Measurements from ENCODE around the gene TSC1. TPM values are rescaled to one million over a fixed set of nuclear protein-coding genes. Genes with fewer than 3 reads are reported as not detected.
"Not testable (repeated sequence)": the region's sequence is repeated elsewhere in the genome, so short reads cannot be mapped to it uniquely, and the experiment has no call there.

The TSC1 gene
- 10 to 100 TPM; 43.6 to 48.5 TPM for total RNA-seq
- polyA plus RNA-seq (ENCODE audit: insufficient read length in 2 of 2) = 10 to 100 TPM; 46.1 to 48.8 TPM
- long read RNA-seq, donor 1, transcript TSC1-243 (9 exons, 3,917 nt) = major isoform, 6 of 7 reads
- long read RNA-seq, donor 1, partial matches to known transcripts = 0 of 7 reads
- long read RNA-seq, donor 1, other reads (novel, unspliced or antisense) = 0 of 7 reads
- long read RNA-seq, donor 2, partial matches to known transcripts = 0 of 4 reads
- long read RNA-seq, donor 2, other reads (novel, unspliced or antisense) = 0 of 4 reads
- long read RNA-seq, donor 3, partial matches to known transcripts = 0 of 3 reads
- long read RNA-seq, donor 3, other reads (novel, unspliced or antisense) = 0 of 3 reads
- long read RNA-seq, donor 4, partial matches to known transcripts = 0 of 10 reads
- long read RNA-seq, donor 4, other reads (novel, unspliced or antisense) = 5 of 10 reads

DNA sequence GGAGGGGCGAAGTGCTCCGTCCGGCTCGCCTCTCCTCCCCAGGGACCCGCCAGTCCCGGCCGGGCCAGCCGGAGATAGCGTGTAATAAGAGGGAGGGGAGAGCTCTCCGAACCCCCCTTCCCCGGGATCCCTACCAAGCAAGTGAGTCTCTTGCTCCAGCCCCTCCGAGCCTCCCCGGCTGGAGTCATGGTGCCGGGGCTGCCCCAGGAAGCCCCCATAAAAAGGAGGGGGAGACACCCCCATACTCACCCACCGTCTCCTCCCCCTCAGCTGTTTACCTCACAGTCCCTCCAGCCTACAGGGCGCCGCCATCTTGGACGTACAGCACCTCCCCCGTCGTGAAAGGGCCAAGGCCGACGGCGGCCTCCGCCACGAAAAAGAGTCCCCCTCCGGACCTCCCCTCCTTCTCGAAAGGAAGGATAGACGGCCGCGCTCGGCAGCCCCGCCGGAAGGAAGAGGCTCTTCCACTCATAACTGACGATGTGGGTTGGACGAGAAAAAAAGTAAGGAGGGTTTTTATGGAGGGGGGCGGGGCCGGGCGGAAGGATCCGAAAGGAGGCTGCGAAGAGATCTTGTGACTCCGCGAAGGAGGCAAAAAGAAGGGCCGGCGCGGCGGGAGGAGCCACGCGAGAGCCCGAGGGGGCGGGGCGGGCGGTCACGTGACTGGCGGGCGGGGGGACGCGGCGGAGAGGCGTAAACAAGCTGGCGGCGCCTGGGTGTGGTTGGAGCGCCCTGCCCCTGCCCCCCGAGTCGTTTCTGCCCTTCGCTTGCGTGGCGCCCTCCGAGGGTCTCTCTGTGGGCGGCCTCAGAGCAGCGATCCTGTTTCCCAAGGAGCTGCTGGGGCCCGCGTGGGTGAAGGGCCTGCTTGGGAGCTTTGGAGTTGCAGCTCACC is at the start of gene TSC1:
Gene TSC1, minus strand, starts transcription at position 323 of the 892 bp plus-strand sequence. CDS start 15,744 bp downstream, outside the sequence.
- WGBS (ENCODE audit: insufficient coverage) = 0% methylated on average over 43 of the region's 72 CpGs
- Histone ChIP-seq H3K4me1 (ENCODE audit: control insufficient read depth, insufficient read depth, low read length) (peaks cover 11% of the 10 kb centered on the region), H3K27me3 (ENCODE audit: control insufficient read depth, insufficient read depth, low read length) (no peaks in the 10 kb centered on the region), H3K36me3 (ENCODE audit: control insufficient read depth, insufficient read depth, low read length) (peaks cover 2% of the 10 kb centered on the region), H3K9me3 (ENCODE audit: control insufficient read depth, insufficient read depth, low read length) (no peaks in the 10 kb centered on the region), H3K4me3 (ENCODE audit: low read depth, low read length) (peak within 1 kb of the TSS; percentile 97), H3K27ac (ENCODE audit: low read depth, low read length) (peak within 1 kb of the TSS; percentile 100)
- peak; percentile 86 to 99 (median 92) for DNase-seq (ENCODE audit: low read depth in 4 of 6, low spot score in 6 of 6)

DNA sequence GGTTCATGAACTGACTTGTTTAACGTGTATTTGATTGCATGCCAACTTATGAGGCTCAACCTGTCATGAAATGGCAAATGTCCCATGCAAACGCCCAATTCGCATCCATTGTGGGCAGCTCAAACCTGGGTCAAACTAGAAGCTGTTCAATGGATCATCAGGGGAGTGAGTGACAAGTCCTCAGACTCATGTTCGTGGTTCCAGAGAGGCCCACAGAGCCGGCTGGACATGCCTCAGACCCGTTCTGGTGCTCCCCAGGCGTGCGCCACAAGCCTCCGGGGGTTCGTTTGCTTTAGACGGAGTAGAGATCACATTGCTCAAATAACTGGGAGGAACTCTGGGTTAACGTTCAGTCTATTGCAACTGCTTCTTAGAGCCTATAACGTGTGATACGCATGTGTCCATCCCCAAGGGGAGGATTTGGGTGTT is 49.1 kb upstream of the TSC1 start:
- peaks cover 2% of the 10 kb centered on the region for H3K27me3 ChIP-seq (ENCODE audit: control insufficient read depth, insufficient read depth, low read length)

DNA sequence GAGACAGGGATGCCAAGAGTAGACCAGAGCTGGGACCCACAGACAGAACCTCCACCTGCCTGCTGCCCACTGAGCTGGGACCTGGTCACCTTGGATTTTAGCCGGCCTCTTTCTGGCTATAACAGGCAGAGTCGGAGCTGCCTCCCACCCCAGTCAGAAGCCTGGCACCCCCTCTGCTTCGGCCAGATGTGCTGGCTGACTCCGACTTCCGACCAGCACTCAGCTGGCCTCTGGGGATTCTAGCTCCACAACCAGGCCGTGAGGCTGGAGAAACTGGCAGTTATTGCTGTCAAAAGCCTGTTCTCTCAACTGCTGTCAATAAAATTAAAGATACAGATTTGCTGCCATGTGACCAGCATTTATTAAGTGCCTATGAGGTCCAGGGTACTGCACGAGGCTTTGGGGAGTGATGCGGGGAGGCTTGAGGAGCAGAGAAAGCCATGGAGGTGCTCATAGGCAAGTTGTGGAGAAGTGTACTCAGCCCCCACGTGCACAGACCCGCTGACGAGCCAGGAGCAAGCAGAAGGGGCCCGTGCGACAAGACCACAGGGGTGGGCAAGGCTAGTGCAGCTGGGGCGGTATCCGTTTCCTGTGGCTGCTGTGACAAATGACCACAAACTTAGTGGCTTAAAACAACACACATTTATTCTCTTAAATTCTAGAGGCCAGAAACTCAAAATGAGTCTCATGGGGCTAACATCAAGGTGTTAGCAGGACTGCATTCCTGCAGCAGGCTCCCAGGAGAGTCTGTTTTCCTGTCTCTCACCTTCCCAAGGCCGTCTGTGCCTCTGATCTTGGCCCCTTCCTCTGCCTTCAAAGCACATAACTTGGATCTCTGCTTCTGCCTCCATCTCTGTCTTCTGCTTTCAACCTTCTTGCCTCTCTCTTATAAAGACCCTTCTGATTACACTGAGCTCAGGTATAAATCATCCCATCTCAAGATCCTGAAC is 47.2 kb upstream of the TSC1 start:
- Histone ChIP-seq H3K9me3 (ENCODE audit: control insufficient read depth, insufficient read depth, low read length) (no peaks in the 10 kb centered on the region), H3K27ac (ENCODE audit: low read depth, low read length) (no peak overlapping the region), H3K4me3 (ENCODE audit: low read depth, low read length) (no peak overlapping the region), H3K4me1 (ENCODE audit: control insufficient read depth, insufficient read depth, low read length) (peaks cover 4% of the 10 kb centered on the region), H3K36me3 (ENCODE audit: control insufficient read depth, insufficient read depth, low read length) (no peaks in the 10 kb centered on the region), H3K27me3 (ENCODE audit: control insufficient read depth, insufficient read depth, low read length) (peaks cover 2% of the 10 kb centered on the region)
- DNase-seq (ENCODE audit: low read depth in 4 of 6, low spot score in 6 of 6) = no peak
- 50% methylated on average over 16 of the region's 16 CpGs for WGBS (ENCODE audit: insufficient coverage)

More for the DNA sequence above, 49.1 kb upstream of the TSC1 start:
- no peak overlapping the region for H3K27ac ChIP-seq (ENCODE audit: low read depth, low read length)
- H3K4me3 ChIP-seq (ENCODE audit: low read depth, low read length) = no peak overlapping the region
- peaks cover 4% of the 10 kb centered on the region for H3K4me1 ChIP-seq (ENCODE audit: control insufficient read depth, insufficient read depth, low read length)
- no peaks in the 10 kb centered on the region for H3K9me3 ChIP-seq (ENCODE audit: control insufficient read depth, insufficient read depth, low read length)
- no peaks in the 10 kb centered on the region for H3K36me3 ChIP-seq (ENCODE audit: control insufficient read depth, insufficient read depth, low read length)
- no peak for DNase-seq (ENCODE audit: low read depth in 4 of 6, low spot score in 6 of 6)
- 69% methylated on average over 14 of the region's 14 CpGs for WGBS (ENCODE audit: insufficient coverage)

DNA sequence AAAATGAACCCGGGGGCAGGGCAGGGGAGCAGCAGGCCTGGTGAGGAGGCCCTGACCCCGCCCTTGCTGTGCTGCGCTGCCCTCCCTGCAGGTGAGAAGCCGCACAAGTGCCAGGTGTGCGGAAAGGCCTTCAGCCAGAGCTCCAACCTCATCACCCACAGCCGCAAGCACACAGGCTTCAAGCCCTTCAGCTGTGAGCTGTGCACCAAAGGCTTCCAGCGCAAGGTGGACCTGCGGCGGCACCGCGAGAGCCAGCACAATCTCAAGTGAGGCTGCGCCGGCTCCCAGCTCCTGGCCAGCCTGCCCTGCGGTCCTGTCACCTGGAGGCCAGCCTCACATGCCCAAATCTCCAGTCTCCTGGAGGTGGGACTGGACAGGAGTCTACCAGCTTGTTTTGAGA is 46.4 kb upstream of the TSC1 start:
- Histone ChIP-seq H3K9me3 (ENCODE audit: control insufficient read depth, insufficient read depth, low read length) (no peaks in the 10 kb centered on the region), H3K27me3 (ENCODE audit: control insufficient read depth, insufficient read depth, low read length) (peaks cover 2% of the 10 kb centered on the region), H3K27ac (ENCODE audit: low read depth, low read length) (no peak overlapping the region), H3K36me3 (ENCODE audit: control insufficient read depth, insufficient read depth, low read length) (no peaks in the 10 kb centered on the region), H3K4me1 (ENCODE audit: control insufficient read depth, insufficient read depth, low read length) (peaks cover 4% of the 10 kb centered on the region), H3K4me3 (ENCODE audit: low read depth, low read length) (no peak overlapping the region)
- WGBS (ENCODE audit: insufficient coverage) = 95% methylated on average over 14 of the region's 14 CpGs
- DNase-seq (ENCODE audit: low read depth in 4 of 6, low spot score in 6 of 6) = no peak

DNA sequence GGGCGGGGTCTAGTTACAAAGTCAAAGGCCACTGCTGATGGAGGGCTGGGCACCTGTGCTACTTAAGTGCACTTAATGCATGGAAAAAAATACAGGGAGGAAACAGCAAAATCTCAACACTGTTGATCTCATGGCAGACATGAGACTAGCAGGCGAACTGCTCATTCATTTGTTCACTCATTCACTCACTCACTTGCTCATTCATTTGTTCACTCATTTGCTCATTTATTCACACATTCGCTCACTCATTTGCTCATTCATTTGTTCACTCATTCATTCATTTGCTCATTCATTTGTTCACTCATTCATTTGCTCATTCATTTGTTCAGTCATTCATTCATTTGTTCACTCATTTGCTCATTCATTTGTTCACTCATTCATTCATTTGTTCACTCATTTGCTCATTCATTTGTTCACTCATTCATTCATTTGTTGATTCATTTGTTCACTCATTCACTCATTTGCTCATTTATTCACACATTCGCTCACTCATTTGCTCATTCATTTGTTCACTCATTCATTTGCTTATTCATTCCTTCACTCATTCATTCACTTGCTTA is 45.7 kb upstream of the TSC1 start:
- H3K36me3 ChIP-seq (ENCODE audit: control insufficient read depth, insufficient read depth, low read length); H3K4me1 ChIP-seq (ENCODE audit: control insufficient read depth, insufficient read depth, low read length); H3K4me3 ChIP-seq (ENCODE audit: low read depth, low read length); H3K27ac ChIP-seq (ENCODE audit: low read depth, low read length); H3K27me3 ChIP-seq (ENCODE audit: control insufficient read depth, insufficient read depth, low read length); H3K9me3 ChIP-seq (ENCODE audit: control insufficient read depth, insufficient read depth, low read length); DNase-seq (ENCODE audit: low read depth in 4 of 6, low spot score in 6 of 6): not testable (repeated sequence)
- whole genome bisulfite sequencing (ENCODE audit: insufficient coverage) = 84% methylated on average over 4 of the region's 4 CpGs

DNA sequence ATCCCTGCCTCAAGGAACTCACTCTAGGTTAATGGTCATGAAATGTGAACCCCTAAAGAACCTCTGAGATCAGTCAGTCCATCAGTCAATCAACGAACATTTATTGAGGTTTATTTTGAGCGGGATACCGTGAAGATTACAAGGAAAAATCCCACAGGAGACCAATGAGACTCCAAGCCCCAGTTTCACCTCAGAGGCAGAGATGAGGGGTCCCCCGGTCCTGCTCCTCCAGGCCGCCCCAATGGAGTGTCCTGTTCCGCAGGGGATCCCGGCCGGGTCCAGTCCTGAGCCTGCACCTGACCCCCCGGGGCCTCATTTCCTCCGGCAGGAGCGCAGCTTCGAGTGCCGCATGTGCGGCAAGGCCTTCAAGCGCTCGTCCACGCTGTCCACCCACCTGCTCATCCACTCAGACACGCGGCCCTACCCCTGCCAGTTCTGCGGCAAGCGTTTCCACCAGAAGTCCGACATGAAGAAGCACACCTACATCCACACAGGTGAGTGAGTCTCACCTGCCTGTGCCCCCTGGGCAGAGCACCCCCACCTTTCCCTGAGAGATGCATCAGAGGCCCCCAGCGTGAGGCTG is 45.1 kb upstream of the TSC1 start:
- Histone ChIP-seq H3K36me3 (ENCODE audit: control insufficient read depth, insufficient read depth, low read length) (no peaks in the 10 kb centered on the region), H3K4me1 (ENCODE audit: control insufficient read depth, insufficient read depth, low read length) (peaks cover 4% of the 10 kb centered on the region), H3K27me3 (ENCODE audit: control insufficient read depth, insufficient read depth, low read length) (peaks cover 2% of the 10 kb centered on the region), H3K4me3 (ENCODE audit: low read depth, low read length) (no peak overlapping the region), H3K9me3 (ENCODE audit: control insufficient read depth, insufficient read depth, low read length) (no peaks in the 10 kb centered on the region), H3K27ac (ENCODE audit: low read depth, low read length) (no peak overlapping the region)
- DNase-seq (ENCODE audit: low read depth in 4 of 6, low spot score in 6 of 6) = no peak
- 93% methylated on average over 23 of the region's 23 CpGs for WGBS (ENCODE audit: insufficient coverage)

DNA sequence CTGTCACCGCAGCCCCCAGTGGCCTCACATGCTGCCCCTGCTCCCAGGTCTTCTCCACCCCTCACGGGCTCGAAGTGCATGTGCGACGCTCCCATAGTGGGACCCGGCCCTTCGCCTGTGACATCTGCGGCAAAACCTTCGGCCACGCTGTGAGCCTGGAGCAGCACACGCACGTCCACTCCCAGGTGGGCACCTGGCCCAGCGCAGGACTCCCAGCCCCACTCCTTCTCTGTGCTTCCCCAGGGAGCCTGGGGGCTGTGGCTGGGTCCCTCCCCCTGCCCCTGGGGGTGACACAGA is 44.5 kb upstream of the TSC1 start:
- H3K9me3 ChIP-seq (ENCODE audit: control insufficient read depth, insufficient read depth, low read length) = no peaks in the 10 kb centered on the region
- 95% methylated on average over 11 of the region's 13 CpGs for WGBS (ENCODE audit: insufficient coverage)
- no peak overlapping the region for H3K27ac ChIP-seq (ENCODE audit: low read depth, low read length)
- H3K27me3 ChIP-seq (ENCODE audit: control insufficient read depth, insufficient read depth, low read length) = peaks cover 2% of the 10 kb centered on the region
- no peak for DNase-seq (ENCODE audit: low read depth in 4 of 6, low spot score in 6 of 6)
- H3K4me1 ChIP-seq (ENCODE audit: control insufficient read depth, insufficient read depth, low read length) = no peaks in the 10 kb centered on the region
- no peaks in the 10 kb centered on the region for H3K36me3 ChIP-seq (ENCODE audit: control insufficient read depth, insufficient read depth, low read length)
- no peak overlapping the region for H3K4me3 ChIP-seq (ENCODE audit: low read depth, low read length)

DNA sequence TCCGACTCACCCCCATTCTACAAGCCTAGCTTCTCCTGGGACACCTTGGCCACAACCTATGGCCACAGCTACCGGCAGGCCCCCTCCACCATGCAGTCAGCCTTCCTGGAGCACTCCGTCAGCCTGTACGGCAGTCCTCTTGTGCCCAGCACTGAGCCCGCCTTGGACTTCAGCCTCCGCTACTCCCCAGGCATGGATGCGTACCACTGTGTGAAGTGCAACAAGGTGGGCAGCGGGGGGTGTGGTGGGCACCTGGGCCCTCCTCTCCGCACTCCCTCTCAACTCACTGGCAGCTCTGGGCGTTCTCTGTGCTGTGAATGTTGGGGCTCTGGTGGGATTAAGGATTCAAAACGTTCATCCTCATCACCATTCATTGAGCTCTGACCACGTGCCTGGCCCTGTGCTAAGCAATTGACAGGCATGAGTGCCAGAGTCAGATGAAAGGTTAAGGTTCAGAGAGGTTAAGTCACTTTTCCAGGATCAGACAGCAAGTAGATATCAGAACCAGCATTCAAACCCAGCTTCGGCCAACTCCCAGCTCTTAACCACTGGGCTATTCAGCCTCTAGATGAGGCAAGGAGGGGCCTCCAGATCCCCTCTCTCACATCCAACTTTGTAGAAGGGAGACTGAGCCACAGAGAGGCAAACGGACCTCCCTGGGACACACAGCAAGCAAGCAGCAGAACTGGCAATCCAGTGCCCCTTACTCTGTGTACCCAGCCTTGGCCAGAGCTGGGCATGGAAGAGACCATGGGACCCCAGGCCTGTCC is 44.0 kb upstream of the TSC1 start:
- no peak overlapping the region for H3K27ac ChIP-seq (ENCODE audit: low read depth, low read length)
- no peak for DNase-seq (ENCODE audit: low read depth in 4 of 6, low spot score in 6 of 6)
- no peaks in the 10 kb centered on the region for H3K9me3 ChIP-seq (ENCODE audit: control insufficient read depth, insufficient read depth, low read length)
- no peaks in the 10 kb centered on the region for H3K4me1 ChIP-seq (ENCODE audit: control insufficient read depth, insufficient read depth, low read length)
- 90% methylated on average over 9 of the region's 14 CpGs for WGBS (ENCODE audit: insufficient coverage)
- H3K27me3 ChIP-seq (ENCODE audit: control insufficient read depth, insufficient read depth, low read length) = no peaks in the 10 kb centered on the region
- no peak overlapping the region for H3K4me3 ChIP-seq (ENCODE audit: low read depth, low read length)
- H3K36me3 ChIP-seq (ENCODE audit: control insufficient read depth, insufficient read depth, low read length) = no peaks in the 10 kb centered on the region

Data from spinal cord (tissue), 10 donors.